WERI-Rb-1 (cell line): ENCODE results near the gene BEGAIN.
A peak's percentile ranks its signal among the peaks of the same experiment; 100 is the strongest.

ENCODE experiments used
- DNase-seq: peaks from one replicate; pipeline ENCODE4 v3.0.0-alpha.2; 2020
- H3K27ac ChIP-seq: fragments of 250-450 bp; sonication (Bioruptor Pico); 2 replicates; pipeline ENCODE4 v1.5.1; 2020; ENCODE audit warnings: mild to moderate bottlenecking, moderate library complexity
- H3K27me3 ChIP-seq: fragments of 250-450 bp; sonication (Bioruptor Pico); 2 replicates; pipeline ENCODE4 v1.5.1; 2021; ENCODE audit warnings: mild to moderate bottlenecking, low read depth, moderate library complexity; ENCODE audit not compliant: insufficient read depth, severe bottlenecking
- H3K36me3 ChIP-seq: fragments of 250-450 bp; sonication (Bioruptor Pico); 2 replicates; pipeline ENCODE4 v1.5.1; 2020; ENCODE audit warnings: mild to moderate bottlenecking, moderate library complexity
- H3K4me3 ChIP-seq: 2 replicates; pipeline ENCODE4 v1.5.1; 2011; ENCODE audit warnings: low read depth, mild to moderate bottlenecking, control low read depth, low read length
- H3K9me3 ChIP-seq: fragments of 250-450 bp; sonication (Bioruptor Pico); 2 replicates; pipeline ENCODE4 v1.5.1; 2021; ENCODE audit warnings: mild to moderate bottlenecking, moderate library complexity; ENCODE audit not compliant: severe bottlenecking
- CTCF ChIP-seq: IDR thresholded peaks from 2 replicates; pipeline ENCODE4 v1.5.1; 2011; ENCODE audit warnings: low read depth, mild to moderate bottlenecking, control low read depth, inconsistent platforms, low read length

BEGAIN gene

GRCh38 chr14:100587086-100587762 lies at the start of gene BEGAIN:
Gene BEGAIN (minus strand): TSS chr14:100587417. CDS start chr14:100587290, 127 bp downstream.
- TF ChIP-seq CTCF: no peak
- Histone ChIP-seq H3K36me3 (no peaks in the 10 kb centered on the region), H3K27me3 (no peaks in the 10 kb centered on the region), H3K9me3 (no peaks in the 10 kb centered on the region), H3K4me3 (peak within 1 kb of the TSS; percentile 65), H3K27ac (peak within 1 kb of the TSS; percentile 29)
- no peak for DNase-seq

- H3K27ac ChIP-seq: no peak overlapping the region
- H3K4me3 ChIP-seq: no peak overlapping the region
- DNase-seq: no peak
- H3K36me3 ChIP-seq: no peaks in the 10 kb centered on the region
- no peaks in the 10 kb centered on the region for H3K9me3 ChIP-seq
- no peaks in the 10 kb centered on the region for H3K27me3 ChIP-seq
- TF ChIP-seq CTCF: no peak
Measured at GRCh38 chr14:100636559-100636958, 49.3 kb upstream of the BEGAIN start.

GRCh38 chr14:100634026-100634425 lies 46.8 kb upstream of the BEGAIN start:
- H3K9me3 ChIP-seq: no peaks in the 10 kb centered on the region
- H3K4me3 ChIP-seq: no peak overlapping the region
- no peak overlapping the region for H3K27ac ChIP-seq
- DNase-seq: peak; percentile 75
- TF ChIP-seq CTCF: no peak
- H3K36me3 ChIP-seq: no peaks in the 10 kb centered on the region
- no peaks in the 10 kb centered on the region for H3K27me3 ChIP-seq

DNA sequence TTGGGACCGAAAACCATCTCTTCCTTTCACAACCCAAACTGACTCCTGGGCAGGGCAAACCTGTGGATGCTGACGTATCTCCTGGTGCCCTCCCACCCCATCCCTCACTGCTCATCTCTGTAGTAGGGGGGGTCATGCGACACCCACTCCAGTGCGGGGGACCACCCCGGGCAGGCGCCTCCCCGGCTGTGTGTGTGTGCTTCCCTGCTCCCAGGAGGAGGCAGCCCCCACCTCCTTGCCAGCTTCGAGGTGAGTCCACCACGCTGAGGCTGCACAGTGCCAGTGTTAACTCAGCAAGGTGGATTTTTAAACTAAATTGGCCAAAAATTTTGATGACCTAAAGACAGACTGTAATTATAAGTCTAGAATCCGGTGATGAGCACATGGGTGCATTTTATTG lies 46.2 kb upstream of the BEGAIN start:
- no peaks in the 10 kb centered on the region for H3K27me3 ChIP-seq
- no peaks in the 10 kb centered on the region for H3K36me3 ChIP-seq
- H3K9me3 ChIP-seq: no peaks in the 10 kb centered on the region
- no peak overlapping the region for H3K27ac ChIP-seq
- no peak for DNase-seq
- no peak overlapping the region for H3K4me3 ChIP-seq
- TF ChIP-seq CTCF: no peak

GRCh38 chr14:100629696-100630095 lies 42.5 kb upstream of the BEGAIN start:
- Histone ChIP-seq H3K4me3 (no peak overlapping the region), H3K36me3 (no peaks in the 10 kb centered on the region), H3K27ac (no peak overlapping the region), H3K27me3 (no peaks in the 10 kb centered on the region), H3K9me3 (no peaks in the 10 kb centered on the region)
- TF ChIP-seq CTCF: no peak
- DNase-seq: no peak

- H3K27me3 ChIP-seq: no peaks in the 10 kb centered on the region
- DNase-seq: no peak
- no peak overlapping the region for H3K27ac ChIP-seq
- no peaks in the 10 kb centered on the region for H3K9me3 ChIP-seq
- H3K36me3 ChIP-seq: no peaks in the 10 kb centered on the region
- no peak overlapping the region for H3K4me3 ChIP-seq
- no peak for TF ChIP-seq CTCF
Measured at GRCh38 chr14:100629098-100629497, 41.9 kb upstream of the BEGAIN start.
